CD4-positive, alpha-beta T cell treated with Interleukin-10 for 1 hour (primary cell): ENCODE results near the gene GPR176.

ENCODE experiments used
- DNase-seq: peaks from one replicate; pipeline ENCODE4 v3.0.0-alpha.2; 2020

Gene GPR176

GRCh38 chr15:39801641-39802309 is 118.3 kb downstream of the GPR176 start:
- no peak for DNase-seq

DNA sequence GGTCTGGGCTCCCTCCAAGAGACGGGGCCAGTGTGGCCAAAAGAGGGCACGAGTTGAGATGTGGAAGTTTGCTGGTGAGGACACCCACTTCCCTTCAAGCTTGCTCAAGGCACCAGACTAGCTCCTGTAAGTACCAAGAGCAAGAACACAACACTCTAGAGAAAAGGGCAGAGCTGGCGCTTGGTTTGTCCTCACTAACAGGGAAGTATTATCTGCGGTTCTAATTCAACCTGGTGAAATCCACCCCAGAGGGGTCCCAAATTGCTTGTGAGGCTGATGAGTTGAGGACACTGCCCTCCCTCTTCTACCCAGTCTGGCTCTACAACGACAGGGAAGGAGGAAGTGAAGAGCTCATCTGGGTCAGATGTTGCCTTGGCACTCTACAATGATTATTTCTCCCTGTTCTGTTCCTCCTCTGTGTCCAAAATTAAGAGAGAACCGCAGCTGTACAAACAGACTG is 120.5 kb downstream of the GPR176 start:
- no peak for DNase-seq

DNA sequence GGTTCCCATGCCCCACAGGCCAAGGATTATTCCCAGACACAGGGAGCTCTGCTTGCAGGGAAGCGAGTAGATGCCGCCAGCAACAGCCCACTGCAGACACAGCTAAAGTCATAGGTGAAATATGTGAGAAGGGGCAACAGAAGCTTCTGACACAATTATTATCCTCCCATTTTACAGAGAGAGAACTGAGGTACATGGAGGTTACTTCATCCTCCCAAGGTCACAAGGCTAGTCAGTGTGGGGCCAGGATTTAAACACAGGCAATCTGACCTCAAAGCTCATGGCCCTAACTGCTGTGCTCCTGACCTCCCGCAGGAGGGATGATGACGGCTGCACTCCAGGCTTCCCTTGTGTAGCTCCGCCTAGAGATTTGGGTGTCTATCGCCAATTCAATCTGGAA is 121.7 kb downstream of the GPR176 start:
- no peak for DNase-seq

GRCh38 chr15:39797407-39797806 is 122.7 kb downstream of the GPR176 start:
- DNase-seq = no peak

GRCh38 chr15:39796601-39797000 is 123.5 kb downstream of the GPR176 start:
- no peak for DNase-seq

GRCh38 chr15:39795486-39795885 is 124.6 kb downstream of the GPR176 start:
- no peak for DNase-seq

- no peak for DNase-seq
Measured at GRCh38 chr15:39794954-39795353, 125.1 kb downstream of the GPR176 start.

GRCh38 chr15:39793923-39794322 is 126.1 kb downstream of the GPR176 start:
- DNase-seq = no peak

- DNase-seq = no peak
Measured at GRCh38 chr15:39792844-39793335, 127.2 kb downstream of the GPR176 start.

- DNase-seq = no peak
Measured at GRCh38 chr15:39792025-39792843, 127.8 kb downstream of the GPR176 start.

DNA sequence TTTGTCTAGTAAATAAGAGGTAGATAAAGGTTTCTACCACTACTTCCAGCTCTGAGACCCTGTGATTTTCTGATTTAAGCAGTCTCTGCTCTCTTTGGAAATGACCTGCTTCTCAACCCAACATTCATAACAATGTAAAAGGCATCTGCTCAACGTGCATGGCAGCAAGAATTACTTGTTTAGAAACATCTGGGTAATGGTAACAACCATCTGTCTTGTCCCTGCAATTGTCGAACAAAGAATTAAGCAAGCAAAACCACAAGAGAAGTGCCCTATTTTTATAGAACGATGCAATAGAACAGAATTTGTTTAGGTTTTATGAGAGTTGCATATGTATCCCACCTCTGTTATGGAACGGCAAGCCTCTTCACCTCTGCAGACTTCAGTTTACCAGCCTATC is 130.3 kb downstream of the GPR176 start:
- no peak for DNase-seq

GRCh38 chr15:39788800-39789565 is 131.1 kb downstream of the GPR176 start:
- DNase-seq = no peak

- DNase-seq = no peak
Measured at GRCh38 chr15:39788108-39788507, 132.0 kb downstream of the GPR176 start.

GRCh38 chr15:39787479-39787878 is 132.6 kb downstream of the GPR176 start:
- DNase-seq = no peak

DNA sequence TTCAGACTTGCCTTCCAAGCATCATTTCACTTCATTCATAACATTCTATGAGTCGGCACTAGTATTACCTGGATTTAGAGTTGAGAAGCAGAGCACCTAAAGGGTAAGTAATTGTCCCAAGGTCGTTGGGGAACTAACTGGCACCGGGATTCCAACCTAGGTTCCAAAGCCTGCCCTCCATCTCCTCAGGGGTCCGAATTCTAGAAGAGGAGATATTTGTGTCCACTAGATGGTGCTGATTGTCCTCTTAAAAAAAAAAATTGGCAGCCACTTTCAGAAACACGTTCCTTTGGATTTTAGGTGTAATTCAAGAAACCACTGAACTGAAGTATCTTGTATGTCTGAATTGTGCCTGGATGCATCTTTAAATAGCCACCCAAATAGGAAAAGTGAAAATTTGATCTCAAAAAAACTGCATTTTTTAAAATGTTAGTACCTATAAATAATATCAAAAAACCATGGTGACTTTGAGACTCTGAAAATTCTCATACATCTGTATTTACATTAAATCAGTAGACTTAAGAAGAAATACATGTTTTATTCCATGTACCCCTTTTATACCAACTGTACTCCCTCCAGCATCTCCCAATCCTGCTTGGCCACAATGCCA is 133.5 kb downstream of the GPR176 start:
- DNase-seq = peak; percentile 51

- no peak for DNase-seq
Measured at GRCh38 chr15:39785841-39786240, 134.2 kb downstream of the GPR176 start.

DNA sequence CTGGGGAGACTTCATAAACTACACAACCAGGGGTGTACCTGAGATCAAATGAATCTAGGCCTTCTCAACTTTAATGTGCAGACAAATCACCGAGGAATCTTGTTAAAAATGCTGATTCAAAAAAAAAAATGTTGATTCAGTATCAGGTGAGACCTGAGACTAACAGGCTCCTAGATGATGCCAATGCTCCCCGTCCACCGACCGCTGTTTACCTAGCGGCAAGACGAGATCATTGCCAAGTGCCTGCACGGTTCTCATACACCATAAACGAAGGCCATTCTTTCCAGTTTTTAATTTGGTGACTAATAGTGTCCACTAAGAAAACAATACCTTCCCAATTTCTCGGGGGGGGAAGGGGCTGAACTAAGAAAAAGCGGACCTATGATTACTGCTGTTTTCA is 134.9 kb downstream of the GPR176 start:
- no peak for DNase-seq

DNA sequence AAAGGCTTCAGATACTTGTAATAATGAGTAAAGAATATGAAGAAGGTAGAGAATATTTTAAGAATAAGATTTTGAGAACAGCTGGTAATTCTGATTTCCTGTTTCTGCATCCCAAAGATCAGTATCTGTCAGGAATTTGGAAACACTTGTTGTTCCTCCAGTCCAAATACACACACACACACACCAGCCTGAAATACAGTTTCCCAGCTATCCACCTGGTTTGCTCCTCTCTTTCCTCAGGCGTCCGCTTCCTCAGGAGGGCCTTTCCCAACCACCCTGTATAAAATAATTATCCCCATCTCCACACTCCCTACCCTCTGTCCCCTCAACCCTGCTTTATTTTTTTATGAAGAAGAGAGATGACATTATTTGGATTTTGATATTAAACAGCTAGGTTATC is 135.4 kb downstream of the GPR176 start:
- DNase-seq = no peak

DNA sequence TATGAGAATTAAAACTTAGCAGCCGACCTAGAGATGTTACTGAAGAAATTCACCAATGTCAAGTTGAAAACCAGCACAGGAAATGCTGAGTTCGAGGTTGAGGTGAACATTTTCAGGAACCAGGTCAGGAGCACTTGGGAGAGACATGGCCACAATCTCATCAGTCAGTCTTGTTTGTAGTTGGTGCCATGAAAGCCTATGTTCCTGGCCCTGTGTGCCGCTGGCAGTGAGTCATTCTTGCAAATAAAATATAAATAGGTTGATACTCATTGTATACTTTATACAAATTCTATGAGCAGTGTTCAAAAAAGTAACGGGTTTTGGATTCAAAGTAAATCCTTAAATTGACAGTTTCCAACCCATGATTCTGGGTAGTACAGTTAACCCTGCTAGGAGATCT is 135.9 kb downstream of the GPR176 start:
- no peak for DNase-seq

GRCh38 chr15:39783244-39783820 is 136.7 kb downstream of the GPR176 start:
- peak; percentile 24 for DNase-seq

DNA sequence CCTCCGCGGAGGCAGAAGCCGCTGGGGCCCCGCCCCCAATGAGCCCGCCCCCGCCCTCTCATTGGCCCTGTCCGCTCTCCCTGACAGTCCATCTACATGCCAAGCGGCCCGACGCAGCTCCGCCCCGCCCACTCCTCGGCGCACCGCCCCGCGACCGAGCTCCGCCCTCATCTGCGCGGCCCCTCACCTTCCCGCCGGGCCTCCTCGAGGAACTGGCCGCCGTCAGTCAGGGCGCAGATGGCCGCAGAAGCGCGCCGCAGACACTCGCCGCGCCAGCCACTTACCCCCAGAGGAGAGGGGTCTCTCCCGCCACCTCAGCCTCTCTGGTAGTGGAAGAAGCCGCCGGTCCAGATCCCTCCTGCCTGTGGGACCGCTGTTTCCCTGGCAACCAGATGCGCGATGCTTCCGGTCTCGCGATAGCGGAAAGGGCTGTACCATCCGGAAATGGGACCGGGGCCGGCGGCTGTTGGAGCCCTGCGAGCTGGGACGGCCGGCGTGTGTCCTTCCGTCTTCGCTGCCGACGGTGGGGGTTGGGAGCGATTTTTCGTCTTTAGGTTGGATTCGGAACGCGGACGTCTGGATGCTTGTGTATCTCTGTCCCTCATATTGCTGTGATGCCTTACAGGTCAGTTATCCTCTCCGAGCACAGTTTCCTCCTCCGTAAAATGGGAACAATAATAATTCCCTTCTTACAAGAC is 137.5 kb downstream of the GPR176 start, which contains the start of gene FSIP1:
Gene FSIP1, minus strand, starts transcription at position 401 of the 698 bp plus-strand sequence. CDS start 6,317 bp downstream, outside the sequence.
- peak; percentile 95 for DNase-seq

- DNase-seq = no peak
Measured at GRCh38 chr15:39781967-39782302, 138.1 kb downstream of the GPR176 start.
